ENCODE measurements around the gene NSUN4. TPM values are rescaled to one million over a fixed set of nuclear protein-coding genes. Genes with fewer than 3 reads are reported as not detected.

NSUN4 gene
- total RNA-seq, 3 donors from 2014 or later: 18.5 to 20.6 (median 20.5) TPM

DNA sequence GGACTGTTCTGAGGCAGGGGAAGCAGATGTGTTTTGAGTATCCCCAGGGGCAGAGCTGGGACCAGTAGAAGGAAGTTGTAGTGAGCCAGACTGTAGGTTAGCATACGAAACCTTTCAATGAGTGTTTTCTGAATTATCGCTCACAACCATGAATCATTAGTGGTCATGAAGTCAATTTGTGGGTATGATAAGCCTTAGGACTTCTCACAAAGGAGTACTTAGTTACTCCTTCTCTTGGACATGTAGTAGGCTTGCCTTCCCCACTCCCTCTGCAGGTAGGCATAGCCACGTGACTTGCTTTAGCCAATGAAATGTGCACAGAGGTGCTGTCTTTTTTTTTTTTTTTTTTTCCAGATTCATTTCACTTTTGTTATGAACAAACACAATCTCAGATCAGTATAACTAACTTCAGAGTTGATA, 29.6 kb downstream of the NSUN4 start:
- ATAC-seq: no peak
- intact Hi-C loops (cut with DNase I, micrococcal nuclease): no loop called here
- DNase-seq: no peak
- Histone ChIP-seq H3K36me3 (ENCODE audit: low read depth) (no peaks in the 10 kb centered on the region), H3K4me3 (no peak overlapping the region), H3K4me1 (ENCODE audit: low read depth) (no peaks in the 10 kb centered on the region), H3K9me3 (no peaks in the 10 kb centered on the region)
- TF ChIP-seq, protein P1, sequence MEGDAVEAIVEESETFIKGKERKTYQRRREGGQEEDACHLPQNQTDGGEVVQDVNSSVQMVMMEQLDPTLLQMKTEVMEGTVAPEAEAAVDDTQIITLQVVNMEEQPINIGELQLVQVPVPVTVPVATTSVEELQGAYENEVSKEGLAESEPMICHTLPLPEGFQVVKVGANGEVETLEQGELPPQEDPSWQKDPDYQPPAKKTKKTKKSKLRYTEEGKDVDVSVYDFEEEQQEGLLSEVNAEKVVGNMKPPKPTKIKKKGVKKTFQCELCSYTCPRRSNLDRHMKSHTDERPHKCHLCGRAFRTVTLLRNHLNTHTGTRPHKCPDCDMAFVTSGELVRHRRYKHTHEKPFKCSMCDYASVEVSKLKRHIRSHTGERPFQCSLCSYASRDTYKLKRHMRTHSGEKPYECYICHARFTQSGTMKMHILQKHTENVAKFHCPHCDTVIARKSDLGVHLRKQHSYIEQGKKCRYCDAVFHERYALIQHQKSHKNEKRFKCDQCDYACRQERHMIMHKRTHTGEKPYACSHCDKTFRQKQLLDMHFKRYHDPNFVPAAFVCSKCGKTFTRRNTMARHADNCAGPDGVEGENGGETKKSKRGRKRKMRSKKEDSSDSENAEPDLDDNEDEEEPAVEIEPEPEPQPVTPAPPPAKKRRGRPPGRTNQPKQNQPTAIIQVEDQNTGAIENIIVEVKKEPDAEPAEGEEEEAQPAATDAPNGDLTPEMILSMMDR (IDR thresholded peaks at IDR 0.05): no peak

DNA sequence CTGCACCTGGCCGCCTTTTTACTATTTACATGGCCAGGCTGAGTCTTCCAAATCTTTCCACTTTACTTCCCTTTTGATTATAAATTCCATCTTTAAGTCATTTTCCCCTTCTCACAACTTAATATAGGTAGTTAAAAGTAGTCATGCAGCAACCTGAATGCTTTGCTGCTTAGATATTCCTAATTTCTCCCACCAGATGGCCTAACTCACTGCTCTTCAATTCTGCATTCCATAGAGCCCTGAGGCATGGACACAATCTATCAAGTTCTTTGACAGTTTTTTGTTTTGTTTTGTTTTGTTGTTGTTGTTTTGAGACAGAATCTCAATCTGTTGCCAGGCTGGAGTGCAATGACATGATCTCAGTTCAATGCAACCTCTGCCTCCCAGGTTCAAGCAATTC, 31.8 kb downstream of the NSUN4 start:
- Histone ChIP-seq H3K9me3 (no peaks in the 10 kb centered on the region), H3K36me3 (ENCODE audit: low read depth) (no peaks in the 10 kb centered on the region), H3K4me1 (ENCODE audit: low read depth) (no peaks in the 10 kb centered on the region), H3K4me3 (no peak overlapping the region)
- no peak for DNase-seq
- TF ChIP-seq, protein P1 (IDR thresholded peaks at IDR 0.05): no peak
- no peak for ATAC-seq
- intact Hi-C loops (cut with DNase I, micrococcal nuclease): no loop called here

DNA sequence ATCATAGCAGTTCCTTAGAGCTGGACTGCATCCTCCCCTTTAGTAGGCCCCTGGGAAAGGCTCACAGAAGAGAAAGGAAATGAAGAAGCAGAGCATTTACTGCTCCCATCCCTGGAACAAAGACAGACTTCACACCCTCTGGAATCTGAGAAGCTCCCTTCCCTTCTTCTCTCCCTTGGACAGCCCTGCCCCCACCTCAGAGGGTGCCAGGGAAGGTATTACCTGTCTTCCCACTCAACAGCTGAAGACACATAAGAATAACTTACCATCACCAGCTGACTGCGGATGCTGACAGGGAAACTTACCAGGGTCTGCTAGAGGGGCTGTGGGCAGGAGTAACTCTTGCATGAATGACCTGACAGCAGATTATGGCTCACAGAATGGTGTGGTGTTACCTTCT, 39.4 kb downstream of the NSUN4 start:
- H3K4me1 ChIP-seq (ENCODE audit: low read depth): no peaks in the 10 kb centered on the region
- ATAC-seq: no peak
- TF ChIP-seq, protein P1 (IDR thresholded peaks at IDR 0.05): no peak
- no peaks in the 10 kb centered on the region for H3K36me3 ChIP-seq (ENCODE audit: low read depth)
- DNase-seq: no peak
- H3K4me3 ChIP-seq: no peak overlapping the region
- intact Hi-C loops (cut with DNase I, micrococcal nuclease): no loop called here
- peaks cover 11% of the 10 kb centered on the region for H3K9me3 ChIP-seq

DNA sequence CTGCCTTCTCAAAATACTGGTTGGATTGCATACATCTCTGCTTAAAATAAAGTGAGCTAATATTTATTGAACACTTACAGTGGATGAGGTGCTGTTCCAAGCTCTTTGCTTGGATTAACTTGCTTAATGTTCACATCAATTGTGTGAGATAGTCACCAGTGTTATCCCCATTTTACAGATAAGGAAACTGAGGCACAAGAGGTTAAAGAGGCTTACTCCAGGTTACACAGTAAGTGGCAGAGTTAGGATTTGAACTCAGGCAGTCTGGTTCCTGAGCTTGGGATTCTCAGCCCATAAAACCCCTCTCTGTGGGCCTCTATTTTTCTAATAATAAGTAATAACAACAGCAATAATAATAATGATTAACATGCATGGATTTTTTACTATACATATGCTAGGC, 39.9 kb downstream of the NSUN4 start:
- no peaks in the 10 kb centered on the region for H3K4me1 ChIP-seq (ENCODE audit: low read depth)
- ATAC-seq (no peak), DNase-seq (no peak)
- peaks cover 11% of the 10 kb centered on the region for H3K9me3 ChIP-seq
- H3K4me3 ChIP-seq: no peak overlapping the region
- no peaks in the 10 kb centered on the region for H3K36me3 ChIP-seq (ENCODE audit: low read depth)
- intact Hi-C loops (cut with DNase I, micrococcal nuclease): no loop called here
- TF ChIP-seq, protein P1 (IDR thresholded peaks at IDR 0.05): no peak

DNA sequence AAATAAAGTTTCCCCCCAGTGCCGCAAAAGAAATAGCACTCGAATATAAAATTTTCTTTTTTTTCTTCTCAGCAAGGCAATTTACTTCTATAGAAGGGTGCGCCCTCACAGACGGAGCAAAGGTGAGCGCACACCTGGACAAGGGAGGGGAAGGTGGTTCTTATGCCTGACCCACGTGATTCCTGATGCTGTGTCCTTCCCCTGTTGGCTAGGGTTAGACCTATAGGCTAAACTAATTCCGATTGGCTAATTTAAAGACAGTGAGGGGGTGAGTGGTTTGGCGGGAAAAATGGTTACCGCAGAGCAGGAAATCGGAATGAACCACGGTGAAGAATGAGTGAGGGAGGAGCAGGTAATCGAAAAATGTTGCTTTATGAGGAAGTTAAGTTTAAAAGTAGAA, 52.9 kb downstream of the NSUN4 start:
- ATAC-seq (no peak), DNase-seq (no peak)
- H3K36me3 ChIP-seq (ENCODE audit: low read depth): no peaks in the 10 kb centered on the region
- TF ChIP-seq, protein P1 (IDR thresholded peaks at IDR 0.05): no peak
- no peak overlapping the region for H3K4me3 ChIP-seq
- peaks cover 24% of the 10 kb centered on the region for H3K4me1 ChIP-seq (ENCODE audit: low read depth)
- intact Hi-C loops (cut with DNase I, micrococcal nuclease): no loop called here
- peaks cover 8% of the 10 kb centered on the region for H3K9me3 ChIP-seq

Data from mucosa of descending colon (tissue), 3 donors.